GM21423 (cell line): ENCODE data around the gene TGFB3.

Experiments used
- ATAC-seq: cut with Tn5 transposase; IDR thresholded peaks from one replicate; pipeline ENCODE4 v1.9.1; 2021; ENCODE audit warnings: mild to moderate bottlenecking, moderate library complexity; ENCODE audit not compliant: unreplicated experiment

Gene TGFB3

GRCh38 chr14:75987201-75987970, 5.6 kb upstream of the TGFB3 start:
- no peak for ATAC-seq

- no peak for ATAC-seq
Observed at GRCh38 chr14:75986439-75986765, 4.6 kb upstream of the TGFB3 start.

GRCh38 chr14:75985618-75986438, 4.0 kb upstream of the TGFB3 start, which contains the start of gene IFT43:
IFT43 (plus strand) TSS chr14:75985763; CDS start chr14:75985787, 24 bp downstream.
- ATAC-seq: peak; percentile 67

- no peak for ATAC-seq
Observed at GRCh38 chr14:75984674-75985073, 2.9 kb upstream of the TGFB3 start.

- no peak for ATAC-seq
Observed at GRCh38 chr14:75983019-75983358, 1.2 kb upstream of the TGFB3 start.

- ATAC-seq: peak; percentile 42
Observed at GRCh38 chr14:75982266-75983018, 647 bp upstream of the TGFB3 start.

GRCh38 chr14:75980856-75981255, 939 bp downstream of the TGFB3 start:
- no peak for ATAC-seq

- no peak for ATAC-seq
Observed at GRCh38 chr14:75979648-75980565, 1.9 kb downstream of the TGFB3 start.

GRCh38 chr14:75979071-75979571, 2.7 kb downstream of the TGFB3 start:
- no peak for ATAC-seq

GRCh38 chr14:75978249-75978731, 3.5 kb downstream of the TGFB3 start:
- no peak for ATAC-seq

- no peak for ATAC-seq
Observed at GRCh38 chr14:75977582-75977943, 4.2 kb downstream of the TGFB3 start.

GRCh38 chr14:75976826-75977581, 4.8 kb downstream of the TGFB3 start:
- ATAC-seq: no peak

- no peak for ATAC-seq
Observed at GRCh38 chr14:75972801-75973421, 8.9 kb downstream of the TGFB3 start.

- ATAC-seq: no peak
Observed at GRCh38 chr14:75971509-75971908, 10.3 kb downstream of the TGFB3 start.

GRCh38 chr14:75970989-75971388, 10.8 kb downstream of the TGFB3 start:
- ATAC-seq: no peak

- no peak for ATAC-seq
Observed at GRCh38 chr14:75969891-75970290, 11.9 kb downstream of the TGFB3 start.

GRCh38 chr14:75969126-75969525, 12.7 kb downstream of the TGFB3 start:
- ATAC-seq: no peak

GRCh38 chr14:75968456-75968855, 13.3 kb downstream of the TGFB3 start:
- no peak for ATAC-seq

- no peak for ATAC-seq
Observed at GRCh38 chr14:75967866-75968265, 13.9 kb downstream of the TGFB3 start.
